Sigmoid colon (tissue), 7 donors: Measurements from ENCODE around the gene ZNF710. TPM values are rescaled to one million over a fixed set of nuclear protein-coding genes. Genes with fewer than 3 reads are reported as not detected.

Source experiments
- DNase-seq: peaks from one replicate; pipeline ENCODE4 v3.0.0-alpha.2; 2019
- H3K27ac ChIP-seq, 4 donors: fragments of 200-600 bp; sonication (generic); one replicate each; pipeline ENCODE4 v1.5.1; 2016 to 2019; ENCODE audit warnings: mild to moderate bottlenecking in 1 of 4
- H3K27me3 ChIP-seq, 3 donors: fragments of 200-600 bp; sonication (generic); one replicate each; pipeline ENCODE4 v1.5.1; 2019; ENCODE audit warnings: mild to moderate bottlenecking in 1 of 3
- H3K36me3 ChIP-seq, 4 donors: fragments of 200-600 bp; sonication (generic); one replicate each; pipeline ENCODE4 v1.5.1; 2016 to 2019
- H3K4me1 ChIP-seq, 4 donors: fragments of 200-600 bp; sonication (generic); one replicate each; pipeline ENCODE4 v1.5.1; 2017 to 2019
- H3K4me3 ChIP-seq, 4 donors: fragments of 200-600 bp; sonication (generic); one replicate each; pipeline ENCODE4 v1.5.1; 2017 to 2019; ENCODE audit warnings: mild to moderate bottlenecking in 2 of 4, moderate library complexity in 1 of 4
- H3K9me3 ChIP-seq, 4 donors: fragments of 200-600 bp in 3 of 4; sonication (generic) in 3 of 4; one replicate each; pipeline versions ENCODE4 v1.5.1 to v1.6.1; 2013 to 2019
- CTCF ChIP-seq, 4 experiments: fragments of 450-650 bp in 3 of 4; fragments of 200-600 bp in 1 of 4; IDR thresholded peaks; one replicate each; pipeline ENCODE4 v1.5.1; 2016 to 2019; ENCODE audit warnings: antibody characterized with exemption in 4 of 4, mild to moderate bottlenecking in 3 of 4, moderate library complexity in 2 of 4
- EP300 ChIP-seq, 4 donors: sonication (generic); formaldehyde crosslinking; IDR thresholded peaks; one replicate each; pipeline ENCODE4 v1.6.1; 2017; ENCODE audit warnings: antibody characterized with exemption in 4 of 4
- POLR2A ChIP-seq, 2 donors: fragments of 450-650 bp; IDR thresholded peaks; one replicate each; pipeline ENCODE4 v1.6.1; 2016; ENCODE audit warnings: antibody characterized with exemption in 2 of 2, mild to moderate bottlenecking in 2 of 2, moderate library complexity in 2 of 2
- POLR2AphosphoS5 ChIP-seq, 4 donors: sonication (generic); formaldehyde crosslinking; IDR thresholded peaks; one replicate each; pipeline ENCODE4 v1.6.1; 2017; ENCODE audit warnings: antibody characterized with exemption in 4 of 4
- WGBS, 2 donors: extraction: QIAGEN DNeasy Blood & Tissue Kit; methylation state at CpG; one replicate each; pipeline ENCODE4 v1.1.7; 2013; 5-methylcytosine and 5-hydroxymethylcytosine counted together
- intact Hi-C: fragments of 100-400 bp; cut with DNase I; formaldehyde crosslinking; loops from one replicate; pipeline ENCODE4 v1.15.1; 2023
- polyA plus RNA-seq, 3 donors: library from polyadenylated mRNA; stranded (reverse); fragments of 200-250 nt; gene quantifications; one replicate each; pipeline ENCODE4 v1.2.3, GENCODE V29; 2013
- total RNA-seq, 4 donors: library from RNA; depleted of rRNA; stranded (reverse); fragments of >200 nt; gene quantifications; one replicate each; pipeline ENCODE4 v1.1.0, GENCODE V29; 2016
- donor health status: healthy with polysubstance abuse.
- donor health status: Bipolar disorder and iron deficiency.
- donor health status: healthy.

The ZNF710 gene
- total and polyA plus RNA-seq, 7 donors = 5.3 to 28.2 (median 10.0) TPM

GRCh38 chr15:89998923-89999675, 2.0 kb upstream of the ZNF710 start:
- Histone ChIP-seq H3K27me3 (no peaks in the 10 kb centered on the region), H3K27ac (peak overlapping the region; percentile 86 to 94 (median 91)), H3K9me3 (no peaks in the 10 kb centered on the region), H3K4me3 (no peak overlapping the region), H3K4me1 (peaks cover 0 to 32% (median 26%) of the 10 kb centered on the region in 4 donors), H3K36me3 (no peaks in the 10 kb centered on the region)
- intact Hi-C loops = no loop called here
- WGBS, 2 donors = 63 to 69% methylated on average over 12 of the region's 12 CpGs
- TF ChIP-seq POLR2A (IDR thresholded peaks at IDR 0.05) (no peak), POLR2AphosphoS5 (IDR thresholded peaks at IDR 0.05) (no peak), EP300 (IDR thresholded peaks at IDR 0.05) (no peak), CTCF (IDR thresholded peaks at IDR 0.05) (no peak)
- no peak for DNase-seq

- no peaks in the 10 kb centered on the region for H3K36me3 ChIP-seq
- intact Hi-C loops = loop anchor here (2.0 to 10.0 kb wide), 4 partner anchors 87 to 255 kb away; partner anchors contain the start of genes AP3S2 and ARPIN
- peak; percentile 67 for DNase-seq
- H3K27me3 ChIP-seq = no peaks in the 10 kb centered on the region
- H3K27ac ChIP-seq = peak overlapping the region; percentile 86 to 94 (median 91)
- TF ChIP-seq CTCF (IDR thresholded peaks at IDR 0.05) (no peak), POLR2AphosphoS5 (IDR thresholded peaks at IDR 0.05) (peak in 1 of 4 donors; percentile 21)
- 14 to 48% methylated on average over 14 of the region's 14 CpGs for WGBS, 2 donors
- H3K4me3 ChIP-seq = peak overlapping the region; percentile 23 to 96 (median 78)
- H3K4me1 ChIP-seq = peaks cover 0 to 38% (median 33%) of the 10 kb centered on the region in 4 donors
- H3K9me3 ChIP-seq = no peaks in the 10 kb centered on the region
Measured at GRCh38 chr15:89999676-90000185, 1.4 kb upstream of the ZNF710 start.

- intact Hi-C loops = loop anchor here (2.0 to 10.0 kb wide), 4 partner anchors 88 to 256 kb away; partner anchors contain the start of genes AP3S2 and ARPIN
- no peaks in the 10 kb centered on the region for H3K36me3 ChIP-seq
- peaks cover 0 to 45% (median 39%) of the 10 kb centered on the region in 4 donors for H3K4me1 ChIP-seq
- H3K27ac ChIP-seq = peak overlapping the region; percentile 86 to 94 (median 91)
- H3K27me3 ChIP-seq = no peaks in the 10 kb centered on the region
- TF ChIP-seq POLR2A (IDR thresholded peaks at IDR 0.05) (peak in 1 of 2 donors; percentile 10), CTCF (IDR thresholded peaks at IDR 0.05) (no peak)
- 8 to 29% methylated on average over 63 of the region's 63 CpGs for WGBS, 2 donors
- DNase-seq = peak; percentile 72
- H3K4me3 ChIP-seq = peak overlapping the region; percentile 48 to 96 (median 78)
- H3K9me3 ChIP-seq = no peaks in the 10 kb centered on the region
Measured at GRCh38 chr15:90000186-90001001, 730 bp upstream of the ZNF710 start.

GRCh38 chr15:90001683-90002427, 731 bp downstream of the ZNF710 start:
- DNase-seq = peak; percentile 83
- no peaks in the 10 kb centered on the region for H3K9me3 ChIP-seq
- TF ChIP-seq EP300 (IDR thresholded peaks at IDR 0.05) (no peak), POLR2AphosphoS5 (IDR thresholded peaks at IDR 0.05) (peak in 1 of 4 donors; percentile 10), CTCF (IDR thresholded peaks at IDR 0.05) (no peak)
- H3K4me1 ChIP-seq = peaks cover 0 to 57% (median 52%) of the 10 kb centered on the region in 4 donors
- no peaks in the 10 kb centered on the region for H3K36me3 ChIP-seq
- H3K27me3 ChIP-seq = no peaks in the 10 kb centered on the region
- H3K4me3 ChIP-seq = peak overlapping the region; percentile 72 to 96 (median 78)
- intact Hi-C loops = loop anchor here (2.0 to 10.0 kb wide), 5 partner anchors 69 to 257 kb away; partner anchors contain the start of genes AP3S2 and ARPIN
- 0 to 1% methylated on average over 89 of the region's 89 CpGs for WGBS, 2 donors
- H3K27ac ChIP-seq = peak overlapping the region; percentile 85 to 94 (median 91)
